GM19467 (cell line): ENCODE measurements around the gene FRMD5.

Experiments used
- ATAC-seq: cut with Tn5 transposase; IDR thresholded peaks from one replicate; pipeline ENCODE4 v1.9.1; 2021; ENCODE audit warnings: mild to moderate bottlenecking, moderate library complexity; ENCODE audit not compliant: unreplicated experiment

FRMD5 gene

DNA sequence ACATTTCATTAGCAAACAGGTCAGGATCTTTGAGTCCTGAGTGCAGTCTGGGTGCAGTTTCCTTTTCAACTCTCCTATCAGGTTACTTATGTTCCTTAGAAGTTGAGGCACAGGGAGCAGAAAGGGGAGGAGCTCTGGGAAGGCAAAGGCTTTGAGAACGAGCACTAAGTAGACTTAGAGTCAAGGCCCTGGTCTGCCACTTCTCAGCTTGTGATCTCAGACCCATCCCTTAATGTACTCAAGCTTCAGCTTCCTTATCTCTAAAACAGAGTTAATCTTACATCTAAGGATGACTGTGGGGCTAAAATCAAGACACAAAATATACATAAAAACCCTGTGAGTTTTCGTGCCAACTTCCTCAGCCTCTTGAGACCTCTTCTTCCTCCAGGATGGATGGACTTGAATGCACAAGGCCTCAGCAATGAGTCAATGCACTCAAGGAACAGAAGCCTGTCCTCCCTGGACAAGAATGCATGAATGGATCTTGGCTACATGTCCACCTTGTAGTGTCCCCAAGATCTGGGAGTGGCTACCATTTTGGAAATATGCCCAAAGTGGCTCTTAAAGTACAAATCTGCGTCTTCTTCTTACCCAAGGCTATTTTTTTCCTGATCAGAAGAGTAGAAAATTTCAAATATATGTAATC is 263.2 kb downstream of the FRMD5 start:
- ATAC-seq = no peak

DNA sequence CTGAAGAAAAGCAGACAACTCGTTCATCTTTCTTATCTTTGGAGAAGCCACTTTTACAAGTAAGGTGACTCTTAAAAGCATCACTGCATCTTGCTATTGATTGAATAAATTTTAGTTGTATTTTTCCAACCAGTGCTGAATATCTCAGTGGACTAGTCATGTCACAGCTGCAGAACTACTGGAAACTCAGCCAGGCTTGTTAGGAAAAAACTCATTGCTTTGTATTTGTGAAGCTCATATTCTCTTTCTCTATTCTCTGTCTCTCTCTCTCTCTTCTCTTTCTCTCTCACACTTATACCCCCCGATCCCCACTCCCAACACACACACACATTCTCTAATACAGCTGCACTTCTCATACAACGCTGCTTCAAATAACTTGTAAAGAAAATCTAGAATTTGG is 264.0 kb downstream of the FRMD5 start:
- ATAC-seq = no peak

DNA sequence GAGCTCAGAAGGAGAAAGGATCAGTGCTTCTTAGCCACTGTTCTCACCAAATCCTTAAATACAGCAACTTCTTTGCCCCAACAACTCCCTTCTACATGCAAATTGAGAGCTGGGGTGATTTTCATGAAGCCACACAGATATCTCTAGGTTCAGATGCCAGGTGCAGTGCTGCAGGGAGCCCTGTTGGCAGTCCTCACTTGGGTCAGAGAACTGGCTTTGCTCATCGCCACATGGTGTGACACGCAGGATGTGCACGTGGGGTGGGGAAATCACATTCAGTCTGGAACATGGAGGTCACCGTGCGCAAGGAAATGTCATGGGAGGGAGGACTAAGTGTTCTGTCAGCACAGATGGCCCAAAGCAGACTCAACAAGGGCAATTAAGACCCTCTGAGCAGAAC is 264.5 kb downstream of the FRMD5 start:
- no peak for ATAC-seq

DNA sequence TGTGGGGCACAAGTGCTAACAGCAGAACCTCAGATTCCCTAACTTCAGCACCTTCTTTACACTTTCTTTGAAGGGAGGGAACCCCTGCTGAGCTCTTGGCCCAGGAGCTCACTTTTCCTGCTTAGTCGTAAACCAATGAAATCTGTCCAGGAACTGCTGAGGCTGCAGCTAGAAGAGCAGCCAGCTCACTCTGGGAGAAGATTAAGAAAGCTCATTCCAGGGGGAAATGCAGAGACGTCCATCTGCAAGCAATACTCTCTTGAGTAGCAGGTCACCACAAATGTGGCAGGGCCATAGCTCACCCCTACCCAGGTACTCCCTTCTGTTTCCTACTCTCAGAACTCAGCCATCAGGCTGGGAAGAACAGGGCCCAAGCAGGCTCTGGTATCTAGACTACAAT is 265.0 kb downstream of the FRMD5 start:
- ATAC-seq = no peak

DNA sequence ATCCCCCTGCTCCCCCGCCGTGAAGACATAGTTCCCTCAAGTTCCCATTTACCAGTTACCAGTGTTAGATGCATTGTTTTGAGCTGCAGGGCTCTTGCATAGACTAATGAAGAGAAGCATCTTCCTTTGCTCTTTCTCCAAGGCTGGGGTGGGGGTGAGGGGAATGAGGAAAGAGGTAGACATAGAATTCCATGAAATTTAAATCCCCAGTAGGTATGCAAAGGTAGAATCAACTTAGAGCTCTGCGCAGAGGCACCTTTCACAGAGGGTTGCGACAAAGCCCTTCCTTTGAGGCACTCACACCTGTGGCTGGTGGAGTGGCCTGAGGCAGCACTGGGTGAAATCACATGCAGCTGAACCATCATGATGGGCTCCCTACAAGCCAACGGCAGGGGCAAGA is 266.9 kb downstream of the FRMD5 start:
- ATAC-seq = no peak

DNA sequence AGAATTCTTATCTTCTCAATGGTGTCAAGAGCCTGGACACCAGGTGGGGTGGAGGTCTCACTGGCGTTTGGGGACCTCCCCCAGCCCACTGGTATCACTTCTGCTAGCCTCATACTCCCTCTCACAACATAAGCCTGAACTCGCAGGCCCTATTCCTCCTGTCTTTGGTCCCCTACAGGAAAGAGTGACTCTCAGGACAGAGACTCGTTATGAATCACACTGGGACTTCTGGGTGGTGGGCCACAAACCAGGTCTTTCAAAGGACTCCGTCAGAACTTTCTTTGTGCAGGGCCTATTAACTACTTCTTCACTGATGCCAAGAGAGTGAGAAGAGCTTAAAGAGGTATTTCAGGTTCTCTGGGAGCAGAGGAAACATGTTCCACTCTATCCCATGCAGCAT is 267.9 kb downstream of the FRMD5 start:
- ATAC-seq = no peak

DNA sequence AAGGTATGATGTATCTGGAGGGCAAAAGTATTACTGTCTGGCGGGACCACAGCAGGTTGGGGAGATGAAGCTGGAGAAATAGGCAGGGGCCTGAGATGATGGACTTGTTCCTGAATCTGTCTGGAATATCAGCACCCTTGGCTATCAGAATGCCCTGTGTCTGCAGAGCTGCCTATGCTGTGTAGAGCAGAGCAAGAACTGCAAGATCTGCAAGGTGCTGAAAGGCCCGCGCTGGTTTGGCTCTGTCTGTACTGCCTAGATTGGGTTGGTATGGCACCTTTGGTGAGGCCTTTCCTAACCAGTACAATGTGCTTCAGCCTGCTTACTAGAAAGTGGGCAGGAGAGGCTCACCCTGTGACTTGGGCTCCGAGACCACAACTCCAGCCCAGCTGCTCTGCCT is 271.5 kb downstream of the FRMD5 start:
- ATAC-seq = no peak

DNA sequence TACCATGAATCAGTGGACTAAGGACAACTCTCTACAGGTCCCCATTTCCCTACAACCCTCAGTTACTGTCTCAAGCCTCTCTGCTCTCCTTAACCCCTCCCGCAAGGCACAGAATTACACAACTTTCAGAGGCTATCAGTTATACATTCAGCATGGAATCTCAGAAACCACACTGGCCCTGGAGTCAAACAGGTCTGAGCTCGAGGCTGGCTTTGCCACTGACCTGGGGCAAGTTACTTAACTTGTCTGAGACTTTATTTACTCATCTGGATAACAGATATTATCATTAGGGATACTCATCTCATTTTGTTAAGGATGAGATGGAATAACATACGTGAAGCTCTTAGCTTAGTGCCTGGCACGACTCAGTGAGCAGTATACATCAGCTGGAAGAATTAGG is 273.1 kb downstream of the FRMD5 start:
- ATAC-seq = no peak

DNA sequence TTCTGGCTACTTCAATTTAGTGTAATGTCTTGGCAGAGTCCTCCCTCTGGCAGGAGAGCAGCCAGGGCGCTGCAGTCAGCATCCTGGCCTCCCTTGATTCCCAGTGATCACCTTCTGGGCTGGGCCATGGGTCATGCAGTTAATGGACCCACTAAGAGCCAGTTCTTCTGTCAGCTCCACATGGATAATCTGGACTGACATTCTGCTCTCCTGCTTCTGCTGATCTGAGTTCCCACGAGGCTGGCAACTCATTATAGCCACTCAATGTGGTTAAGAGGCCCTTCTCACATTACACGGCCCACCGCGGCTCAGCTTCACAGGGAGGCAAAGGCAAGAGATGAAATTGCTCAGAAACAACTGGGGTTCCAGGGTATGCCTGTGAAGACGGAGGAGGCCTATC is 274.3 kb downstream of the FRMD5 start:
- ATAC-seq = no peak

DNA sequence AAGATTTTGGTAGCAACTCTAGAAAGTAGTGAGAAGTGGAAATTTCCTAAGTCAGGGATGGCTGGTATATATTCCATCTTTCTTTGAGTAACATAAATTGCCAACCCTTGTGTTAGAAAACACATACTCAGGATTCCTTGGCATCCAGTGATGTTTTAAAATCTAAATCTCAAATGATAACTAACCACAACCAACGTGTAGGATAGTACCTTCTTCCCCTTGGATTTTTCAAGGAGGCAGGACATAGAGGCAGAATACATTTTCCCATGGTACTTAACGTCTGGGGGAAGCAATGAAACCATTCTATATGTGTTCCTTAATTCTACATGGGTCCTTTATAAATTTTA is 274.8 kb downstream of the FRMD5 start:
- no peak for ATAC-seq

DNA sequence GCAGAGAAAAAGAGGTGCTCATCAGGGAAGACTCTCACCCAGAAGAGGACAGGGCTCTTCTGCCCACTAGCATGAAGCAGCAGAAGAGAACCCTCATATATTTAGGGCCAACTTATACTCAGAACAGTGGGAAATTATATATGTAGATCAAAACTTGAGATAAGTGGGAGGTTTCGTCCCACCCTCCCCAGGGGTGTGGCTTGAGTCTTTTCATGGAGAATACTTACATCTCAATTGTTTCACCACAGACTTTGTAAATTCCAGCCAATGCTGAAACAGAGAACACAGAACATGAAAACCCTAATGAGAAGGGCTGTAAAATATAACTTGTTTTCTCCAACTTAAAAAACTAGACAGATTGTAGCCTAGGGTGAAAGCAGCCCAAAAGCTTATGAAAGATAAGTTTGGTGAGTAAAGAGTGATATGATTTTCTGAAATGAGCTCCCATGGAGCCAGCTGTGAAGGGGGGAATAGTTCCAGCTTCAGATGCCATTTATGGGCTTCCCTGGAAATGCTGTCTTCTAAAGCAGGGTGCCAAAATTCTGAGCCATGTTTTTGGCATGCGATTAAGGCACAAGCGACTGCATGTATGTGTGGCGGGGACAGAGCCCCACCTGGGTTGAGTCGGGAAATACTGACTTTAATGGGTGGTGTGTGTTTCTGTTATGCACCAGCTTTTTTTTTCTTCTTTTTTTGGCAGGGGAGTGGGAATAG is 275.4 kb downstream of the FRMD5 start:
- ATAC-seq = no peak

DNA sequence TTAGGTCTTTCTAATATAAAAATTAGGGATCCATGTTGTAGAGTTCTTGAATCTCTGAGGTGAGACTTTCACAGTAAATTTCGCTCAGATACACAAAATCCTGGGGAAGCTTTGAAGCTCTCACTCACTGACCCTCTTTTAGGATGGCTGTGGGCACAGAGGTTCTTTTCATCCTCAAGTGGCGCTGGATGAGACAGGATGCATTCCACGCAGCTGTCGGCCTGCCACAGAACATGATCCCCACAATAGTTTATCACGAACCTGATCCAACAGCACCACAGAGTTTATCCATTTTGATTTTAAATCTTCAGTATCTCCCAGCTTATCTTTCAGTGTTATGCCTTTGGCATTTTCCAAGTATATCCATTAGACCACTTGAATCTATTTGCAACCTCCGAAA is 276.4 kb downstream of the FRMD5 start:
- no peak for ATAC-seq

DNA sequence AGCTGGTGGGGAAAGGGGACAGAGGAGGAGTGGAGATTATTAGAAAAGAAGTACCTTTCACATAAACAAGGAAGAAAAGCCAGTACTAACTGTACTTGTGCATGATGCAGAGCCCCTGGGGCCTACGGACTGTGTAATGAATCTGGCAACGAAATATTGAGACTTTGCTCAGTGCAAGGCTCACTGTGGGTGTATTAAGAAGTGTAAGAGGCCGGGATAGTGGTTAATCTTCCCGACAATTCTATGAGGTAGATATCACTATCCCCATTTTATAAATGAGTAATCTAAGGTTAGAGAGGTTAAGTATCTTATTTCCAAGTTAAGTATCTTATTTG is 278.8 kb downstream of the FRMD5 start:
- no peak for ATAC-seq

DNA sequence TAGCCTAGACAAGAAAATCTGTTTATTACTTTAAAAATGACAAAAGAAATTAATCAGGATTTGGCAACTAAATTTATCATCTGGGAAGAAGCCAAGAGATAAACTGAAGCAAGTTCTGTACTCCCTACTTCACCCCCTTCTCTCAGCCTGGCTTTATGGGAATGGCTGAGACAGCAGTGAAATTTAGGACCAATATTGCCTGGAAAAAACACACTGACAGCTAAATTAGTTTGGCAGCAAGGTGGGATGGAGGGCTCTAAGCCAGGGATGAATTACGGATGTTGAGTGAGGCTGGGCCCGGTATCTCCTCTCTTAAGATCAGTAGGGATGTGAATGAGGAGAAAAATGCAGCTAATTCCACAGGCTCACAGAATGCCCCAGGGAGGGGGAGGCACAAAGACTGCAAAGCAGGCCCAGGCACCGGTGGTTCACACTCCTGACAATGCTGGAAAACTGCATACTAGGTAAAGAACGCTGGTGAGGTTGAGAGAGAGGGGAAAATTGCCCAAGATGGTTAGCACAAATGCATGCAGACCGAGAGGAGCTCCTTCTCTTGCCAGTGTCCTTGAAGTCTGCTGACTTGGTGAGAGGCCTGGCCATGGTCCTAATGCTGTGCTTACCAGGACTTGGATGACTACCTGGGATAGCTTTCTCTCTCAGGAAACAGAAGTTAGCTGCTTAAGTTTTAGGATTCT is 279.3 kb downstream of the FRMD5 start:
- no peak for ATAC-seq

DNA sequence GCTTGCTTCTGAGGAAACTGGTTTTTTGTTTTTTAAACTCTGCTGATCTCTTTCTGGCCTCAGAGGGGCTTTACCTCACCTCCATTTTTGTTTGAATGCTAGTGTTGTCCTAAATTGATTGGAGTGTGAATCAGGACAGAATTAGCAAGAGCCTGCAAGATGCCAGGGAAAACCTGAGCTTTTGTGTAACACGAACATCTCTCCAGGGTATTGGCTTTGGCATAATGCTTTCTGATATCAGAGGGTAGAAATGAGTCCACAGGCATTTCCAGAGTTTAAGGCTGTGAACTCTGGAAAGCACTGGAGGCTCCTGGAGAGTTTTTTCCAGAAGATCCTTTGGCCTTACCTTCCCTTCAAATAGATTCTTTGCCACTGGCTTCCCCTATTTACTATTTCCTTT is 281.1 kb downstream of the FRMD5 start:
- no peak for ATAC-seq

DNA sequence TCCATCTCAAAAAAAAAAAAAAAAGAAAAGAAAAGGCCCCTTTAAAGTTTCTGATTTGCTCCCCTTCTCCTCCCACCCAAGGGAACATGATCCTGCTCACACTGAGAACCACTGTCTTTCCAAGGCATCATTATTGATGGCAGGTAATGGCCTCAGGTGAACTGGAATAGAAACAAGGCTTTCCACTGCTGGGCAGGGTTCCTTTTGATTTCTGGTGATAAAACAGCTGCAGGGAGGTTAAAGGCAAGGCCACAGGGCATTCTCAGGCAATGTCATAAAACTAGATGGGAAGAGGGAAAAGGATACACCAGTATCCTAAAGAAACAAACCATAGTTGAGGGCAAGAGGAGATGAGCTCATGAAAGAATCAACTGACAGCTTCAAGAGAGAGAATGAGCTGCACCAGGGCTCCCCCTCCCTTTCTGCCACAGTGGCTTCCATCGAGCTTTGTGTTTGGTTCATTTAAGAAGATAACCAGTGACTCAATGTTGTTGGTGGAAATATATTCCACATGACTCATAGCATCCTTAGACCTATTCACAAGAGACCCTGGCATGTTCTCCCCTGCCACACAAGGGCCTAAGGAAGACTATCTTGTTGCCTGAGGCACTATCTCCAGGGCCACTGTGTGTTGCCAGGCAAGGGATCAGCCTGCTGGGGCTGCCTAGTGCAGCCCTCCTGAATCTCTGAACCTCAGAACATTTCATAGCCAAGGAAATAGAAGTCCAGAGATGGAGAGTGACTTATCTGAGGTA is 281.9 kb downstream of the FRMD5 start:
- ATAC-seq = no peak

DNA sequence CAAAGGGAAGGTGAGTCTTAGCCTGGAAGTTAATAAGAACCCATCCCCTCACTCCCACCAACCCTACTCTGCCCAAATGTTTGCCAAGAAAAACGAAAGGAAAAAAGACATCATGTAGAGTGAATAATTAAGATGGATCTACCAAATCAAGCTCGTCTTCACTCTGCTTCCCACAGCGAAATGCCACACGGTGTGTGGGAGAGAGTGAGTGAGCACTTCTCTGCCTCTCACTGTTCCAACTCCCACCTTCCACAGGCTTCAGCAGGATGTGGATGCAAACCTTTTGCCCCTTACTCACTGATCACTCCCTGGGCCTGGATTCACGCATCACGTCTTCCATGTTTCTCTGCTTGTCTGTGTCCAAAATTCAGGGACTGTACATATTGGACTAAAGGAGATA is 282.9 kb downstream of the FRMD5 start:
- no peak for ATAC-seq

DNA sequence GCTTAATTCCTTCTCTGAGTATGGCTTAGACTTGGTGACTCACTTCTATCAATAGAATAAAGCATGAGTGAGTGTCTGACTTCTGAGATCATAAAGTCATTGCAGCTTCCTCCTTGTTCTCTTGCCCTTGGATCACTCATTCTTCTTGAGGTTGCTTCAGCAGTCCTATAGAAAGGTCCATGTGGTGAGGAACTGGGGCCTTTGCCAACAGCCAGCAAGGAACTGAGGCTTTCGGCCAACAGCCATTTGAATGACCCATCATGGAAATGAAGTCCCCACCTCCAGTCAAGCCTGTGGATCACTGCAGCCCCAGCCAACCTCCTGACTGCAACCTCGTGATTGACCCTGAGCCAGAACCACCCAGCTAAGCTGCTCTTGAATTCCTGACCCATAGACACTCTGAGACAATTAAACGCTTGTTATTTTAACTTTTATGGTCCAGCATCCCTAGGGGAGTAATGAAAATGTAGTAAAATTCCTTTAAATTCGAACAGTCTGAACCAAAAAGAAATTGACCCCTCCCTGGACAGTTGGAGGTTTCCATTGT is 283.8 kb downstream of the FRMD5 start:
- ATAC-seq = no peak

DNA sequence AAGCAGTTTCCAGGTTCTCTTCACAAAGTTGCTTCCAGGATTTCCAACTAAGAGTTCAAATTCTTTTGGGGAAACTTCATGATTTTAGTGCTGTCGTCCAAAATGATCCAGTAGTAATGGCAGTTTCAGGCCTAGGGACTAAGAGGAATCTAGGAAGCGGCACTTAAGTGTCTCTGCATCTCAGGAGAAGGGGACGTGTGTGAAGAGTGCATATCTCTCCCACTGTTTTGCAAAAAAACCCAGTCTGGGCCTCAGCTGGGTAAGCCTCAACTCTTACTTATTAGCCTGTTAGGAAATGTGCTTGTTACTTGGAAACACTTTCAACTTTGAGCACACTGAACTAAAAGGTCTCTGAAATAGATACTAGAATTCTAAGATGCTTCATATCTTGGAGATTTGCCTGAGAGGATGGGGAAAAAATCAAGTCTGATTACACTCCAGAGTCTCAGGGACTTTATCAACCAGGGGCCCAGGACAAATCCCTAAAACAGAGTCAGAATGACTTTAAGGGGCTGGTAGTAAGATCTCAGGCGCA is 286.5 kb downstream of the FRMD5 start:
- no peak for ATAC-seq

DNA sequence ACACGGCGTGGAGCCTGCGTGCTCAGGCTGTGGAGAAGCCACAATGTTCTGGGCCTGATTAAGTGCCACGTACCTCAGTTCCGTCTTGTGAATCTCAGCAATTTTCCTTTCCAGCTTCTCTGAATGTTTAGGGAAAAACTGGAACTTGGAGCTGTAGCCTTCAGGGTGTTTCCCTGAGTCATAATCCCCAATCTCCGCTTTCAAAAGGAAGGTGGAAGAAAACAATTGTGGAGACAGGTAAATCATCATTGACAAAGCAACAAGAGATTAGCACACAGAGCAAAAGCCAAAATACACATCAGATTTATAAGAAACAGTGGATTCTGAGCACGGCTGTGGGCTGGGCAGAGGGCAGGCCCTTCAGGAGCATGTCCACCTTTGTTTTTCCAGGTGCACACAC is 289.3 kb downstream of the FRMD5 start:
- no peak for ATAC-seq

DNA sequence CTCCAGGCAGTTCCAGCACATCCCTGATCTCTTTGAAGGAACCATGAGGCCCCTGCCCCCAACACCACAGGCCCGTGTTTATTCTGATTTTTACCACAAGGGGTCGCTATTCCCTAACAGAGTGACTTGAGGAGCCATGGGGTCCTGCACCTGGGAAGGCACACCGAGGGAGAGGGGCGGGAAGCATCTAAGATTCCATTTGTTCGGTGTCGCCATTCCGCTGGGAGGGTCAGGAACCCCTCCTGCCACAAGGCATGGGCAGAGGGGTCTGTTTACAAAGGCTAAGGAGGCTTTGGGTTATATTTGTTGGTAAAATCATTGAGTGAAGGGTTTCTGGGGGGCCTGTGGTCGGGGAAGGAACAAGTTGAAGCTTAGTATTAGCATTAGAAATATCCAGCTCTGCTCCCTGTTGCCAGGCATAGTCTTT is 291.2 kb downstream of the FRMD5 start:
- no peak for ATAC-seq
